MCF 10A (cell line): ENCODE data around the gene HOXA2. TPM values are rescaled to one million over a fixed set of nuclear protein-coding genes. Genes with fewer than 3 reads are reported as not detected.
A peak's percentile ranks its signal among the peaks of the same experiment; 100 is the strongest.

Experiments
- BruUV-seq: library from RNA; stranded (reverse); fragments of 400-500 nt; replicated peaks from 2 replicates; lab custom pipeline; 2021; lab: Mats Ljungman, UMichigan
- CTCF ChIA-PET: fragments of 300-600 bp; sonication (Branson Sonifier 250); formaldehyde crosslinking; extraction: SDS; loops from one replicate; lab custom pipeline; 2021; ENCODE audit warnings: antibody characterized with exemption, inconsistent platforms; lab: Yijun Ruan, JAX
- POLR2A ChIA-PET: fragments of 300-600, 350-650 bp; sonication (Branson Sonifier 250); formaldehyde crosslinking; extraction: SDS; loops from one replicate; lab custom pipeline; 2020; ENCODE audit warnings: antibody characterized with exemption, inconsistent platforms; lab: Yijun Ruan, JAX
- DNase-seq: peaks from one replicate; pipeline ENCODE4 v3.0.0-alpha.2; 2018; ENCODE audit not compliant: unreplicated experiment
- H3K27ac Mint-ChIP-seq: one replicate; pipeline ENCODE4 v1.8.0; 2022; ENCODE audit warnings: mild to moderate bottlenecking, low read depth, mixed read lengths; ENCODE audit not compliant: unreplicated experiment
- H3K27me3 Mint-ChIP-seq: one replicate; pipeline ENCODE4 v1.8.0; 2022; ENCODE audit warnings: mixed read lengths; ENCODE audit not compliant: insufficient read depth, unreplicated experiment
- H3K36me3 Mint-ChIP-seq: one replicate; pipeline ENCODE4 v1.8.0; 2022; ENCODE audit warnings: mild to moderate bottlenecking, moderate library complexity, mixed read lengths; ENCODE audit not compliant: insufficient read depth, unreplicated experiment
- H3K4me1 Mint-ChIP-seq: one replicate; pipeline ENCODE4 v1.8.0; 2022; ENCODE audit warnings: mixed read lengths; ENCODE audit not compliant: insufficient read depth, unreplicated experiment
- H3K4me3 Mint-ChIP-seq: one replicate; pipeline ENCODE4 v1.8.0; 2022; ENCODE audit warnings: mild to moderate bottlenecking, moderate library complexity, mixed read lengths; ENCODE audit not compliant: unreplicated experiment
- H3K9me3 Mint-ChIP-seq: one replicate; pipeline ENCODE4 v1.8.0; 2022; ENCODE audit warnings: mixed read lengths; ENCODE audit not compliant: unreplicated experiment
- CTCF ChIP-seq: fragments of 200-600 bp; IDR thresholded peaks from one replicate; pipeline ENCODE4 v1.8.0; 2022; ENCODE audit warnings: antibody characterized with exemption, mild to moderate bottlenecking; ENCODE audit not compliant: unreplicated experiment
- intact Hi-C: fragments of 100-400 bp; cut with micrococcal nuclease; formaldehyde crosslinking; loops from 2 replicates; pipeline ENCODE4 v1.14.1; 2022
- total RNA-seq: library from RNA; stranded (reverse); gene quantifications from 2 replicates; pipeline ENCODE4 v1.2.3, GENCODE V29; 2022

HOXA2 gene
- total RNA-seq, 1 experiment from 2014 or later, result 1.4 TPM

GRCh38 chr7:27123007-27123476 lies 20.6 kb upstream of the HOXA2 start:
- peaks cover 15% of the 10 kb centered on the region for H3K4me1 Mint-ChIP-seq
- DNase-seq, result no peak
- peaks cover 31% of the 10 kb centered on the region for H3K36me3 Mint-ChIP-seq
- no TSS peak for BruUV-seq
- TF ChIP-seq CTCF, result no peak
- no peaks in the 10 kb centered on the region for H3K9me3 Mint-ChIP-seq
- CTCF ChIA-PET, result interaction anchor here (0.5 to 4.2 kb wide), 4 partner anchors 12 to 264 kb away, joined by 3 to 19 read pairs (median 4); no protein-coding TSS in a partner anchor
- peak overlapping the region; percentile 94 for H3K4me3 Mint-ChIP-seq
- no peaks in the 10 kb centered on the region for H3K27me3 Mint-ChIP-seq
- H3K27ac Mint-ChIP-seq, result peak overlapping the region; percentile 98
- intact Hi-C loops, result no loop called here
- POLR2A ChIA-PET, result interaction anchor here (0.6 to 15.3 kb wide), 11 partner anchors 8 to 272 kb away, joined by 3 to 485 read pairs (median 30); partner anchors contain the start of genes HOXA1, HOXA5 and SKAP2

- Mint-ChIP-seq H3K4me1 (peaks cover 15% of the 10 kb centered on the region), H3K4me3 (peak overlapping the region; percentile 94), H3K36me3 (peaks cover 31% of the 10 kb centered on the region), H3K27ac (peak overlapping the region; percentile 98), H3K9me3 (no peaks in the 10 kb centered on the region), H3K27me3 (no peaks in the 10 kb centered on the region)
- no peak for TF ChIP-seq CTCF
- ChIA-PET POLR2A (interaction anchor here (0.6 to 15.3 kb wide), 15 partner anchors 8 to 272 kb away, joined by 3 to 485 read pairs (median 12); partner anchors contain the start of genes HOXA1, HOXA5, HOXA9 and SKAP2), CTCF (interaction anchor here (1.0 to 4.2 kb wide), 8 partner anchors 11 to 266 kb away, joined by 3 to 19 read pairs (median 5); no protein-coding TSS in a partner anchor)
- intact Hi-C loops, result no loop called here
- peak; percentile 33 for DNase-seq
- BruUV-seq, result TSS peak; percentile 54
These were observed 19.8 kb upstream of the HOXA2 start for GRCh38 chr7:27122077-27122910.

GRCh38 chr7:27121684-27122076 lies 19.2 kb upstream of the HOXA2 start:
- peak overlapping the region; percentile 94 for H3K4me3 Mint-ChIP-seq
- ChIA-PET CTCF (interaction anchor here (1.0 to 4.2 kb wide), 8 partner anchors 11 to 268 kb away, joined by 3 to 19 read pairs (median 5); no protein-coding TSS in a partner anchor), POLR2A (interaction anchor here (0.7 to 15.3 kb wide), 11 partner anchors 9 to 271 kb away, joined by 3 to 485 read pairs (median 30); partner anchors contain the start of genes HOXA1, HOXA5, HOXA9 and SKAP2)
- no peak for DNase-seq
- H3K36me3 Mint-ChIP-seq, result peaks cover 31% of the 10 kb centered on the region
- intact Hi-C loops, result no loop called here
- no peaks in the 10 kb centered on the region for H3K9me3 Mint-ChIP-seq
- TF ChIP-seq CTCF, result no peak
- no TSS peak for BruUV-seq
- H3K27me3 Mint-ChIP-seq, result no peaks in the 10 kb centered on the region
- H3K27ac Mint-ChIP-seq, result peak overlapping the region; percentile 98
- H3K4me1 Mint-ChIP-seq, result peaks cover 15% of the 10 kb centered on the region
